A673 (cell line): Measurements from ENCODE around the gene TDP2. TPM values are rescaled to one million over a fixed set of nuclear protein-coding genes. Genes with fewer than 3 reads are reported as not detected.

Experiments used
- BruUV-seq: library from RNA; stranded (reverse); fragments of 400-500 nt; replicated peaks from 2 replicates; lab custom pipeline; 2021; lab: Mats Ljungman, UMichigan
- CTCF ChIA-PET: fragments of 300-600 bp; sonication (Branson Sonifier 250); formaldehyde crosslinking; loops from one replicate; lab custom pipeline; 2022; ENCODE audit warnings: antibody characterized with exemption; lab: Charles Lee
- POLR2A ChIA-PET: fragments of 300-600 bp; sonication (Branson Sonifier 250); formaldehyde crosslinking; loops from one replicate; lab custom pipeline; 2022; ENCODE audit warnings: antibody characterized with exemption; ENCODE audit not compliant: low non-redundant PET; lab: Charles Lee
- DNase-seq: peaks from one replicate; pipeline ENCODE4 v3.0.0-alpha.2; 2015; ENCODE audit warnings: low spot score
- H3K27ac ChIP-seq: fragments of 200-600 bp; sonication (generic); 2 replicates; pipeline ENCODE4 v1.5.1; 2016; ENCODE audit warnings: mixed run types, low read depth, mild to moderate bottlenecking, mixed read lengths, antibody characterized with exemption, low read length; ENCODE audit not compliant: poor library complexity, severe bottlenecking
- H3K27me3 ChIP-seq: fragments of 200-600 bp; sonication (generic); replicated peaks from 2 replicates; pipeline ENCODE4 v1.6.1; 2017; ENCODE audit warnings: mixed run types, low read depth, mild to moderate bottlenecking, mixed read lengths, antibody characterized with exemption, low read length; ENCODE audit not compliant: insufficient read depth, poor library complexity
- H3K36me3 ChIP-seq: fragments of 200-600 bp; sonication (generic); 2 replicates; pipeline ENCODE4 v1.6.1; 2016; ENCODE audit warnings: mixed run types, mild to moderate bottlenecking, mixed read lengths, antibody characterized with exemption, low read length; ENCODE audit not compliant: insufficient read depth, poor library complexity, severe bottlenecking
- H3K4me1 ChIP-seq: fragments of 200-600 bp; sonication (generic); 2 replicates; pipeline ENCODE4 v1.6.1; 2017; ENCODE audit warnings: mixed run types, mild to moderate bottlenecking, mixed read lengths, antibody characterized with exemption, low read length; ENCODE audit not compliant: insufficient read depth, poor library complexity, severe bottlenecking
- H3K4me3 ChIP-seq: fragments of 200-600 bp; sonication (generic); 2 replicates; pipeline ENCODE4 v1.5.1; 2016; ENCODE audit warnings: low read depth, mixed run types, mild to moderate bottlenecking, mixed read lengths, low read length; ENCODE audit not compliant: poor library complexity, severe bottlenecking
- H3K9me3 ChIP-seq: fragments of 200-600 bp; sonication (generic); 2 replicates; pipeline ENCODE4 v1.6.1; 2016; ENCODE audit warnings: mixed run types, low read depth, mild to moderate bottlenecking, mixed read lengths, antibody characterized with exemption, low read length; ENCODE audit not compliant: poor library complexity, severe bottlenecking
- CTCF ChIP-seq: fragments of 300-800, 200-600 bp; sonication (generic); conservative IDR thresholded peaks from 2 replicates; pipeline ENCODE4 v1.5.1; 2017; ENCODE audit warnings: low read depth, mild to moderate bottlenecking, antibody characterized with exemption, low read length, moderate library complexity, mixed read lengths
- EZH2 ChIP-seq: fragments of 200-600 bp; sonication (generic); IDR thresholded peaks from 2 replicates; pipeline ENCODE4 v1.6.1; 2017; ENCODE audit warnings: borderline replicate concordance, low read depth, mild to moderate bottlenecking, mixed read lengths, antibody characterized with exemption, low read length; ENCODE audit not compliant: poor library complexity, severe bottlenecking
- intact Hi-C: fragments of 100-400 bp; cut with micrococcal nuclease; formaldehyde crosslinking; loops from one replicate; pipeline ENCODE4 v1.10.0; 2022; ENCODE audit not compliant: unreplicated experiment
- total RNA-seq: library from RNA; stranded (reverse); gene quantifications from 2 replicates; pipeline ENCODE4 v1.2.3, GENCODE V29; 2021

The TDP2 gene
- total RNA-seq, 1 experiment from 2014 or later: 34.9 TPM

GRCh38 chr6:24690593-24690992 lies 23.9 kb upstream of the TDP2 start:
- CTCF ChIA-PET: no interaction called here
- POLR2A ChIA-PET: no interaction called here
- H3K27me3 ChIP-seq: no peaks in the 10 kb centered on the region
- intact Hi-C loops: loop anchor here (10.0 kb wide), 1 partner anchor 626 kb away; no protein-coding TSS in a partner anchor
- TF ChIP-seq EZH2 (no peak), CTCF (no peak)
- H3K27ac ChIP-seq: no peak overlapping the region
- DNase-seq: no peak
- H3K4me3 ChIP-seq: no peak overlapping the region
- no peaks in the 10 kb centered on the region for H3K9me3 ChIP-seq
- no TSS peak for BruUV-seq
- H3K36me3 ChIP-seq: no peaks in the 10 kb centered on the region
- H3K4me1 ChIP-seq: no peaks in the 10 kb centered on the region

GRCh38 chr6:24689964-24690363 lies 23.3 kb upstream of the TDP2 start:
- no TSS peak for BruUV-seq
- intact Hi-C loops: loop anchor here (10.0 kb wide), 1 partner anchor 625 kb away; no protein-coding TSS in a partner anchor
- CTCF ChIA-PET: no interaction called here
- no peaks in the 10 kb centered on the region for H3K4me1 ChIP-seq
- H3K4me3 ChIP-seq: no peak overlapping the region
- POLR2A ChIA-PET: no interaction called here
- H3K36me3 ChIP-seq: no peaks in the 10 kb centered on the region
- H3K27ac ChIP-seq: no peak overlapping the region
- no peaks in the 10 kb centered on the region for H3K9me3 ChIP-seq
- TF ChIP-seq CTCF: no peak
- no peak for TF ChIP-seq EZH2
- DNase-seq: no peak
- no peaks in the 10 kb centered on the region for H3K27me3 ChIP-seq

GRCh38 chr6:24686946-24687345 lies 20.2 kb upstream of the TDP2 start:
- Histone ChIP-seq H3K36me3 (no peaks in the 10 kb centered on the region), H3K4me3 (no peak overlapping the region), H3K9me3 (no peaks in the 10 kb centered on the region), H3K4me1 (peaks cover 9% of the 10 kb centered on the region), H3K27ac (no peak overlapping the region), H3K27me3 (no peaks in the 10 kb centered on the region)
- ChIA-PET POLR2A (no interaction called here), CTCF (no interaction called here)
- no peak for TF ChIP-seq CTCF
- no peak for TF ChIP-seq EZH2
- intact Hi-C loops: no loop called here
- DNase-seq: no peak
- no TSS peak for BruUV-seq
